Epithelial cell of proximal tubule (primary cell): ENCODE results near the gene TTC21B. TPM values are rescaled to one million over a fixed set of nuclear protein-coding genes. Genes with fewer than 3 reads are reported as not detected.
A peak's percentile ranks its signal among the peaks of the same experiment; 100 is the strongest.

ENCODE experiments used
- DNase-seq: peaks from one replicate; pipeline ENCODE4 v3.0.0-alpha.2; 2011; ENCODE audit warnings: low read depth
- H3K4me3 ChIP-seq: 2 replicates; pipeline ENCODE4 v1.5.1; 2011; ENCODE audit warnings: low read depth, mild to moderate bottlenecking, low read length
- CTCF ChIP-seq: conservative IDR thresholded peaks from 2 replicates; pipeline ENCODE4 v1.5.1; 2012; ENCODE audit warnings: low read depth, mild to moderate bottlenecking, low read length
- total RNA-seq: library from RNA; depleted of rRNA; stranded (reverse); fragments of >200 nt; gene quantifications from 2 replicates; pipeline ENCODE4 v1.2.3, GENCODE V29; 2015

The TTC21B gene
- total RNA-seq, 1 donor from 2014 or later = 9.1 TPM

DNA sequence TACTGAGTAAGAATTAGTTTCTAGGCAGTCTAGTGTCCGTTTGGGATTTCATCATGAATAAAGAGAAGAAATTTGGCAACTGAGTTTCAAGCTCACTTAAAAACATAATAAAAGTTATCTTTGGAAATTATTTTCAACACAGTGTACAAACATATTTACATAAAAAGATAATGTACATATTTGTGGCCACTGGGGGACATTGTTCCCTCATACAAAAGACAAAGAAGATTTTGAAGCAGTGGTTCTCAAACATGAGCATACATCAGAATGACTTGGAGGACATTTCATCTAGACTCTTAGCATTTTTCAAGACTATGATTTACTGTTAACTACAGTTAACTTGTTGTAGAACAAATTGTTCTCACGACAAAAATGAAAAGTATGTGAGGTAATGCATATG lies 15.7 kb upstream of the TTC21B start:
- no peak for DNase-seq
- no peak overlapping the region for H3K4me3 ChIP-seq
- TF ChIP-seq CTCF = no peak

GRCh38 chr2:165967746-165968145 lies 14.2 kb upstream of the TTC21B start:
- no peak overlapping the region for H3K4me3 ChIP-seq
- TF ChIP-seq CTCF = no peak
- DNase-seq = no peak

DNA sequence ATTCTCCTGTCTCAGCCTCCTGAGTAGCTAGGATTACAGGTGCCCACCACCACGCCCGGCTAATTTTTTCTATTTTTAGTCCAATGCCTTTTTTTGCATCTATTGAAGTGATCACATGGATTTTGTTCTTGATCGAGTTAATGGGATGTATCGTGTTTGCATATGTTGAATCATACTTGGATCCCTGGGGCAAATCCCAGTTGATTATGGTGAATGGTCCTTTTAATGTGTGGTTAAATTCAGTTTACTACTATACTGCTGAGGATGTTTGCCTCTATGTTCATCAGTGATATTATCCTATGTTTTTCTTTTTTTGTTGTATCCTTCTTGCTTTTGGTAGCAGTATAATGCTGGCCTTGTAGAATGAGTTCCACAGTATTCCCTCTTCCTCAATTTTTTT lies 8.2 kb upstream of the TTC21B start:
- DNase-seq = no peak
- no peak for TF ChIP-seq CTCF
- H3K4me3 ChIP-seq = no peak overlapping the region

GRCh38 chr2:165959371-165959770 lies 5.8 kb upstream of the TTC21B start:
- TF ChIP-seq CTCF = no peak
- no peak overlapping the region for H3K4me3 ChIP-seq
- no peak for DNase-seq

DNA sequence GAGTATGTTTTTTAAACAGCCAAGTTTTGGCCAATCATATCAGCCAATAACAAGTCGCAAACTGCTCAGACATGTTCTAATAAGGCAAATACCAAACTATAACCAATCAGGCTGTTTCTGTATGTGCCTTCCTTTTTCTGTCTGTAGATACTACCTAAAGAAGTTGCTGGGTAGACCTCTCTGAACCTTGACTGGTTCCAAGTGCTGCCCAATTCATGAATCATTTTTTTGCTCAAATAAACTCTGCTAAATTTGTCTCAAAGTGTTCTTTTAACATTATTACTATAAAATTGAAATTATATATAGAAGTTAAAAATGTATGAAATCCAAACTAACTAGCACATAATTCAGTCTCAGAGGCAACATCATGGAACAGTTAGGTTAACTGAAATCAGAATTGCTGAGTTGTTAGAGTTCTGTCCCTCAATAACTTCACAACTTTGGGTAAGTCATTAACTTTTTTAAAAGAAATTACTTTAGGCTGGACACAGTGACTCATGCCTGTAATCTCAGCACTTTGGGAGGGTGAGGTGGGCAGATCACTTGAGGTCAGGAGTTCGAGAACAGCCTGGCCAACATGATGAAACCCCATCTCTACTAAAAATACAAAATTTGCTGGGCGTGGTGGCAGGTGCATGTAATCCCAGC lies 4.9 kb upstream of the TTC21B start:
- TF ChIP-seq CTCF = no peak
- DNase-seq = peak; percentile 48
- no peak overlapping the region for H3K4me3 ChIP-seq

- H3K4me3 ChIP-seq = no peak overlapping the region
- no peak for DNase-seq
These were observed 3.6 kb upstream of the TTC21B start for GRCh38 chr2:165957030-165957675.

More at GRCh38 chr2:165957030-165957675, 3.6 kb upstream of the TTC21B start:
- TF ChIP-seq CTCF = no peak
